Cerebellar nuclear complex (tissue), 1 donor: ENCODE measurements around the gene ZNF718.
"Not testable (repeated sequence)": the region's sequence is repeated elsewhere in the genome, so short reads cannot be mapped to it uniquely, and the experiment has no call there.

Experiments used
- DNase-seq, 2 experiments: peaks; one replicate each; lab custom pipeline; 2025; lab: John Stamatoyannopoulos, UW

Gene ZNF718

DNA sequence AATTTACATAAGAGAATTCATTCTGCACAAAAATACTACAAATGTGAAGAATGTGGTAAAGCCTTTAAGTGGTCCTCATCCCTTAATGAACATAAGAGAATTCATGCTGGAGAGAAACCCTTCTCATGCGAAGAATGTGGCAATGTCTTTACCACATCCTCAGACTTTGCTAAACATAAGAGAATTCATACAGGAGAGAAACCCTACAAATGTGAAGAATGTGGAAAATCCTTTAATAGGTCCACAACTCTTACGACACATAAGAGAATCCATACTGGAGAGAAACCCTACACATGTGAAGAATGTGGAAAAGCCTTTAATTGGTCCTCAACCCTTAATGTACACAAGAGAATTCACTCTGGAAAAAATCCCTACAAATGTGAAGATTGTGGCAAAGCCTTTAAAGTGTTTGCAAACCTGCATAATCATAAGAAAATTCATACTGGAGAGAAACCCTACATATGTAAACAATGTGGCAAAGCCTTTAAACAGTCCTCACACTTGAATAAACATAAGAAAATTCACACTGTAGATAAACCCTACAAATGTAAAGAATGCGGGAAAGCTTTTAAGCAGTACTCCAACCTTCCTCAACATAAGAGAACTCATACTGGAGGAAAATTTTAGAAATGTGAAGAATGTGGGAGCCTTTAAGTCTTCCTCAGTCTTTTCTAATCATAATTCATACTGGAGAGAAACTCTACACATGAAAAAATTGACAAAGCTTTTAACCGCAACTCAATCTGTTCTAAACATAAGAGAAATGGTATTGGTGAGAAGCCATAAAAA is 37.4 kb downstream of the ZNF718 start:
- no peak for DNase-seq

DNA sequence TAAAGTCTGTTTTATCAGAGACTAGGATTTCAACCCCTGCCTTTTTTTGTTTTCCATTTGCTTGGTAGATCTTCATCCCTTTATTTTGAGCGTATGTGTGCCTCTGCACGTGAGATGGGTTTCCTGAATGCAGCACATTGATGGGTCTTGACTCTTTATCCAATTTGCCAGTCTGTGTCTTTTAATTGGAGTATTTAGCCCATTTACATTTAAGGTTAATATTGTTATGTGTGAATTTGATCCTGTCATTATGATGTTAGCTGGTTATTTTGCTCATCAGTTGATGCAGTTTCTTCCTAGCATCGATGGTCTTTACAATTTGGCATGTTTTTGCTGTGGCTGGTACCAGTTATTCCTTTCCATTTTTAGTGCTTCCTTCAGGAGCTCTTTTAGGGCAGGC is 45.3 kb downstream of the ZNF718 start:
- not testable (repeated sequence) for DNase-seq

DNA sequence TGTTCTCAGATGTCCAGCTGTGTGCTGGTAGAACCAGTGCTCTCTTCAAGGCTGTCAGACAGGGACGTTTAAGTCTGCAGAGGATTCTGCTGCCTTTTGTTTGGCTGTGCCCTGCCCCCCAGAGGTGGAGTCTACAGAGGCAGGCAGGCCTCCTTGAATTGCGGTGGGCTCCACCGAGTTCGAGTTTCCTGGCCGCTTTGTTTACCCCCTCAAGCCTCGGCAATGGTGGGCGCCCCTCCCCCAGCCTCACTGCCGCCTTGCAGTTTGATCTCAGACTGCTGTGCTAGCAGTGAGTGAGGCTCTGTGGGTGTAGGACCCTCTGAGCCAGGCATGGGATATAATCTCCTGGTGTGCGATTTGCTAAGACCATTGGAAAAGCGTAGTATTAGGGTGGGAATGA is 47.0 kb downstream of the ZNF718 start:
- DNase-seq: not testable (repeated sequence)

DNA sequence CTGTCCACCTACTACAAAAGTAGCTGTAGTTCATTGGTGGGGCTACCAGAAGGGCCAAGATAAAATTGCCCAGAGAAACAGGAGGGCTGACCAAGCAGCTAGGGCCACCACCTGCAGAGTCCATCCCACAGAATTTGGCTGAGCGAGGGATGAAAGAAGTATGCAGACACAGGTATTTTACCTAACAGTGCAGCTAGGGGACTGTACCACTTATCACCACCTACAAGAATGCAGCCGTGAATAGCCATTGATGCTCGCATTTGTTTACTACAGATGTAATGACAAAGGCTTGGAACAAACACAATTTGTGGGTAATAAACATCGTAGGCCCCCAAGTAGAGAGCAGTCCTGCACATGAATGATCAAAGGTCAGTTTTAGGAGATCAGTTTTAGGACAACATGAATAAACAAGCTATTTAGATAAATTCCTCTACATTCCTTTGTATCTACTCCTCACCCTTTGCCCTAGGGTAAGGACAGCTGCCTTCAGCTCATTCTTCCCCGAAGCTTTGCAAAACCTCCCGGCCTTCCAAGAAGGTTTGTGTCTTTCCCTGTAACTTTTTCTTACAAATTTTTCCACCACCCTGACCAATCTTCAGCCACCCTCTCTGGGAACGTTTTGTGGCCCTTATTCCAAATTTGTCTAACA is 49.5 kb downstream of the ZNF718 start:
- DNase-seq: no peak

DNA sequence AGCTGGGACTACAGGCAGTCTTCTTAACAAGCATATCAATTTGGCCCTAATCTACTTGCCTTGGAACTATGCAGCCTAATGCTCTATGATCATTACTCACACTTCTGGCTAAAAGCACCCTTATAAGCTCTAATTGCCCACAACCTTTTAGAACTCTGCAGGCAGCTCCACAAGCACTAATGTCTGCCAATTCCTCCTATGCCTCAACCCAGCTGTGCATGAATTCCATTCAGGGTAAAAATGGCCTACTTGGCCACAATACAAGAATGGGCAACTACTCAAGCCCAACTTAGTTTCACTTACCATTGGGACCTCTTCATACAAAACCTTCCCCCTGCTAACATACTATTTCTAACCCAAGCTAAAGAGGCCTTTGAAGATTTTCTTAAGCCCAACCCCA is 51.7 kb downstream of the ZNF718 start:
- no peak for DNase-seq

DNA sequence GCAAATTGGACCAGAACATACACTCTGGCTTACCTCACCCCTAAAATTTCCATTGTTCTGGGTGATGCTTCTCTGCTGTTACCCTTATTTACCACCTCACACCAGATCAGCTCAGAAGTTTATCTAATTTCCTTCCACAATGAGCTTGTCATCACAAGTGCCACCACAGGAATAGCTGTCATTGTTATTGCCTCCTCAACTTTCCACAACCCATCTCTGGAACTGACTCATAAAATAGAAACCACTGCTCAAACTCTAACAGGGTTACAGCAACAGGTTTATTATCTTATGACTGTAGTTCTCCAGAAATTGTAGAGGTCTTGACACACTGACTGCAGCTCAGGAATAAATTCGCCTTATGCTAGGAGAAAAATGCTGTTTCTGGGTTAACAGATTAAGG is 52.7 kb downstream of the ZNF718 start:
- no peak for DNase-seq

DNA sequence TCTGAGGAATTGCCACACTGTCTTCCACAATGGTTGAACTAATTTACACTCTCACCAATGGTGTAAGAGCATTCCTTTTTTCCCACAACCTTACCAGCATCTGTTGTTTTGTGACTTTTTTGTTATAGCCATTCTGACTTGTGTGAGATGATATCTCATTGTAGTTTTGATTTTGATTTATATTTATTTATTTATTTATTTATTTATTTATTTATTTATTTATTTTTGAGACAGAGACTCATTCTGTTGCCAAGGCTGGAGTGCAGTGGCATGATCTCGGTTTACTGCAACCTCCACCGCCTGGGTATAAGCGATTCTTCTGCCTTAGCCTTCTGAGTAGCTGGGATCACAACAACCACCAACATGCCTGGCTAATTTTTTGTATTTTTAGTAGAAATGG is 57.9 kb downstream of the ZNF718 start:
- DNase-seq: not testable (repeated sequence)

DNA sequence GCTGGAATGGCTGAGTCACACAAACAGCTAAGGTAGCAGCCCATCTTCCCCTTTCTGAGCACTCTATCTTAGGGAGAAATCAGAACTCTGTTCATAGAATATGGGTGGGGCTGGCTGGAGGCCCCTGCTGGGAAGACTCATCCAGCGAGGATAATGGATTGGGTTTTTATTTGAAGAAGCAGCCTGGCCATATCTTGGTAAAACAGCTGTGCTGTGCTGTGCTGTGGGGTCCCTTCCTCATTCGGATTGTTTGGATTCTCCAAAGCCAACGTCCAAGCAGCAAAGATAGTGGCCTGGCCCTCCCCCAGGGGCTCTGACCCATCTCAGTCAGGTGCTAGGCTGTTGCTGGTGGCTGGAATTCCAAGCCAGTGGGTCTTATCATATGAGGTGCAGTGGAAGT is 63.8 kb downstream of the ZNF718 start:
- no peak for DNase-seq

DNA sequence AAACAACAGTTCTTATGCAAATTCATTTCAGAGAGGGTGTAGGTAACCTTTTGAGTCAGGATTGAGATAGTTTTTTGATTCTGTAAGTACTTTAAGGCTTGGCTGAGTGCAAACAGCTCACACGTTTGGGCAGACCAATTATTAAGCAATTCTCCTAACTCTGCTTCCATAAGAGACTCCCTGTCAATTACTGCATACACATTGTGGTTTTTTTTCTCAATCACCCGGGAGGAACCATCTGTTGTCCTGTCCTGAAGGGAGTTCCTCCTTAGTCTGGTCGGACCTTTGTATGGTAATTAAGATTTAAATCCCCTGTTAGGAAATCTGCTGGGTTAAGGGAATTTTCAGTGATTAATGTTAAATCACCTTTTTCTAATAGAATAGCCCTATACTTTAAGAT is 70.9 kb downstream of the ZNF718 start:
- not testable (repeated sequence) for DNase-seq

DNA sequence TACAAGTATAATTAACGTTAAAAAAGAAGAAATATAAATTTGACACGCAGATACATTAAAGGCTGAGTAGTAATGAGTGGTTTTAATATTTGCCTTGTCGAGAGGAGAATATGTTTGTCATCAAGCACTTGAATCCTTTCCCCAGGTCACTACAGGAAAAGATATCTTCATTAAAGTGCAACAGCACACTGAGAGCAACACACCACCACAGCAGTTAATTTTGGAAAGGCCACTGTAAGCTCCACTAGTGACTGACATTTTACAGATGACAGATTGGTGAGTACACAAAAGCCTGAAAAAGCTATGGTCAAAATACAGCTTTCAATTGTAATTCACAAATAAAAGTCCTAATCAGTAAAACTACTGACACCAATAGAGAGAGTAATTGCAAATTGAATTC is 76.6 kb downstream of the ZNF718 start:
- DNase-seq: no peak

DNA sequence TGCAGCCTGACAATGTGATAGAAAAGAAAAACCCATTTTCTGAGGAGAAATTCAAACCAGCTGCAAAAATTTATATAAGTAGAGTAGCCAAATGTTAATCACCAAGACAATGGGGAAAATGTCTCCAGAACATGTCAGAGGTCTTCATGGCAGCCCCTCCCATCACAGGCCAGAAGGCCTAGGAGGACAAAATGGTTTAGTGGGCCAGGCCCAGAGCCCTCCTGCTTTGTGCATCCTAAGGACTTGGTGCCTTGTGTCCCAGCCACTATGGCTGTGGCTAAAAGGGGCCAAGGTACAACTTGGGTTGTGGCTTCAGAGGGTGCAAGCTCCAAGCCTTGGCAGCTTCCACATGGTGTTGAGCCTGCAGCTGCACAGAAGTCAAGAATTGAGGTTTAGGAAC is 78.5 kb downstream of the ZNF718 start:
- not testable (repeated sequence) for DNase-seq

DNA sequence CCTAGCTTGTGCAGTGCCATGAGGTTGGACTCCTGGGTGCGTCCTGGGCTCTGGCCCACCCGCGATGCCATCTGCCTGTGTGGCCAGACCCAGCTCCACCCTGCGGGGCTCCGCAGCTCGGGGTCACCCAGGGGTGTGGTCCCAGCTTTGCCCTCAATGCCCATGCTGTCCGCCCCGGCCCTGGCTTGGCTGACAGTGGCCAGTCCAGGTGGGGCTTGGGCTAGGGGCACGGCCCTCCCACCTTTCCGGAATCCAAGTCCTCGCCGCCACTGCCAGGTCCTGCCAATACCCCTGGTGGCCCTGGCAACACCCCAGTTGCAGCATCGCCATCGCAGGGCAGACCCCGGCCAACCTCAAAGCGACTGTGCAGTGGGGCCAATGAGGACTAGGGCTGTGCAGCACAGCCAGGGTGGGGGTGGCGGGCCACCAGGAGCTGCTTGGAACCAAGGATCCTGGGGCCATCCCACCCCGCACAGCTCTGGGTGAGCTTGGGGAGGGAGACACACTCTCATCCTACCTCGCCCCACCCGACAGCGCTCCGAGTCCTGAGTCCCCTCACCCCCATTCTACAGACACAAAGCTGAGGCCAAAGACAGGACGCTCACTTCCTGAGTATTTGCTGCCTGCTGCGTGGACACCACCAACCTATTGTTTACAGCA is 80.9 kb downstream of the ZNF718 start:
- no peak for DNase-seq

DNA sequence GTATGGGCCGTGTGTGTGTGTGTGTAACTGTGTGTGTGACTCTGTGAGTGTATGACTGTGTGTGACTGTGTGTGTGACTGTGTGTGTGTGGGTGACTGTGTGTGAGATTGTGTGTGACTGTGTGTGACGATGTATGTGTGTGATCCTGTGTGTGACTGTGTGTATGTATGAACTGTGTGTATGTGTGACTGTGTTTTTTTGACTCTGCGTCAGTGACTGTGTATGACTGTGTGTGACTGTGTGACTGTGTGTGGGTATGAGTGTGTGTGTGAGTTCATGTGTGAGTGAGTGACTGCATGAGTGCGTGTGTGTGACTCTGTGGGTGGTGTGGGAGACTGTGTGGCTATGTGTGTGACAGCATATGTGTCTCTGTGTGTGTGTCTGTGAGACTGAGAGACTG is 81.8 kb downstream of the ZNF718 start:
- no peak for DNase-seq

DNA sequence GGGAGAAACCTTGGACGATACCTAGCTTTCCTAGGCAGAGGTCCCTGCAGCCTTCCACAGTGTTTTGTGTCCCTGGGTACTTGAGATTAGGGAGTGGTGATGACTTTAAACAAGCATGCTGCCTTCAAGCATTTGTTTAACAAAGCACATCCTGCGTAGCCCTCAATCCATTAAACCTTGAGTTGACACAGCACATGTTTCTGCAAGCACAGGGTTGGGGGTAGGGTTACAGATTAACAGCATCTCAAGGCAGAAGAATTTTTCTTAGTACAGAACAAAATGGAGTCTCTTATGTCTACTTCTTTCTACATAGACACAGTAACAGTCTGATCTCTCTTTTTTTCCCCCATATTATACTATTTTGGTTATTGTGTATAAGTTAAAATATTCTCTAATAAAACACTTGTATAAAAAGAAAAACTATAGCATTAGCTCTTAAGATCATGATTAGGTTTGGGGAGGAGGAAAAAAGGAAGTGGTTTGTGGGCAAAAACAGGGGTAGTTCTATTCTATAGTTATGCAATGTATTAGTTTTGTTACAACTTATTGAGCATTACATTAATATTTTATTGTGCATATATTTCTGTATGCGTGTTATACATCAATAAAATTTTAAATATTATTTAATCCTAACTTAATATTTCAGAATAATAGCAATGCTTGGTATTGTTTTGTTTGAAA is 84.3 kb downstream of the ZNF718 start:
- DNase-seq: not testable (repeated sequence)

DNA sequence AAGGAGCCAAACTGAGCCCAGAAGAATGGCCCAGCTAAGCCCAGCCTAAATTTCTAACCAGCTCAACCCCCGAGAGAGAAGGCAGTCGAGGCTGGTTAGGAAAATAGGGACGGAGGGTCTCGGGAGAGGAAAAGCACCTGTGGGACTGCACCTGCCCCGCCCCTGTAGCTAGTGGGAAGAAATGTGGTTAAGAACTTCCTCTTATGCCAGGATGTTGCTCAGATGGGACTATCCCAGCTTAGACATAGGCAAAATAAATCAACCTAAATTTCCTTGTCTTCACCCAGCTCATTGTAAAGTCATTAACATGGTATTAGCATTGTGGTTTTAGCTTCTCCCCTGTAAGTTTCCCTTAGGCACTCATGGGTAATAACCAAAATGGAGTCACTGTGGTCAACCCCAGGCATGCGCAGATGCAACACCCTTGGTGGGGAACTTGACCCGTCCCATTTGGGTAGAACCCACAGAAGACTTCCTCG is 86.8 kb downstream of the ZNF718 start:
- DNase-seq: no peak

DNA sequence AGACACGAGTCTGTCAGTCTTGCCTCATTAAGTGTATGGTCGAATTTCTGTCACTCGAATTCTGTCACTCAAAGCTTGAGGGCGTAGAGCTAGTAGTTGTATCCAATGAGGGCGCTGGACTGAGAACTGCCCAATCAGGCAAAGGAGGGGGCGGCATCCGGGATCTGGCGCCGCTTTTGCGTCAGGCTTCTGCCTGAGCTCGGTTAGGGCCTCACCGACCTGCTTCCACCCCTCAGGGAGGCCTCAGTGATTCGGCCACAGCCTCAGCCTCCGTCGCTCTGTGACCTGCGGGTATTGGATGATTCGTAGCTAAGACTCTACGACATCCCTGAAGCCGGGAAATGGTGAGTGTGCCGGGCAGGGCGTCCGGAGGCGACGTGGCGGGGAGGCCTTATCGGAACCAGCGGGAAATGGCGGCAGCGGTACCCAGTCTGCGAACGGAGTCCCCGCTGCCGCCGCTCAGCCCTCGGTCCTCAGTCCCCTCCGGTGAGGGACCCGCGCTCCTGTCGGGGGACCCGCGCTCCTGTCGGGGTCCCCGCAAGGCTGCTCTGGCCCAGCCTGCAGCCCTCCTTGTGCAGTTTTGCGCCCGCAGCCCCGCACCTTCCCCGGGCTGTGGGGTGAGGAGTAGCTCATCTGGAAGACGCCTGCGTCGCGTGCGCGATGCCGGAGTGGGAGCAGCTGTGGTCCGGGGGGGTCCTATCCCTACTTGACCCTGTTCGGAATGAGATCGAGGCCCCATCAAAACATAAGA is 88.3 kb downstream of the ZNF718 start:
- peak; percentile 14 to 63 for DNase-seq

DNA sequence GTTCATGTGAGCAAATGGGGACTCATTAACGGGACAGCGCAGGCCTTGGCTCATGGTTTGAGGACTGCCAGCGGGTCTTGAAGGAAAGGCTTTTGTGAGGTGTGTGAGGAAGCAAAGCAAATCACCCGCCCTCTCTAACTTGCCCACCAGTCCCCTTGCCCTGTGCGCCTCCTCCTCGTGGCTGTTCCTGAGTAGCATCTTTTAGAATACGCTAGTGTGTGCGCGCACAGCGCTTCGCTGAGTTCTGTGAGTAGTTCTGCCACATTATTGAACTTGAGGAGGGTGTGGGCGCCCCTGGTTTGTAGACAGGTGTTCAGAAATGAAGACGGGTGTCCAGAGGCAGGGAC is 88.9 kb downstream of the ZNF718 start:
- DNase-seq: not testable (repeated sequence)
